GM12892 (cell line): Measurements from ENCODE around the gene SHB.
A peak's percentile ranks its signal among the peaks of the same experiment; 100 is the strongest.

Experiments
- DNase-seq: peaks from one replicate; pipeline ENCODE4 v3.0.0; 2011; ENCODE audit not compliant: insufficient read length
- FAIRE-seq: peaks from 2 replicates; lab custom pipeline; 2011; peaks lifted over from hg19 to GRCh38; lab: Jason Lieb, UNC
- POLR2A ChIP-seq: IDR thresholded peaks from 2 replicates; pipeline ENCODE4 v1.6.1; 2011; ENCODE audit warnings: low read depth, low read length, control low read depth
- POLR2AphosphoS5 ChIP-seq: IDR thresholded peaks from 2 replicates; pipeline ENCODE4 v1.6.1; 2011; ENCODE audit warnings: low read depth, low read length, control low read depth
- TAF1 ChIP-seq: IDR thresholded peaks from 2 replicates; pipeline ENCODE4 v1.6.1; 2011; ENCODE audit warnings: low read depth, mild to moderate bottlenecking, control low read depth, low read length, borderline replicate concordance

SHB gene

DNA sequence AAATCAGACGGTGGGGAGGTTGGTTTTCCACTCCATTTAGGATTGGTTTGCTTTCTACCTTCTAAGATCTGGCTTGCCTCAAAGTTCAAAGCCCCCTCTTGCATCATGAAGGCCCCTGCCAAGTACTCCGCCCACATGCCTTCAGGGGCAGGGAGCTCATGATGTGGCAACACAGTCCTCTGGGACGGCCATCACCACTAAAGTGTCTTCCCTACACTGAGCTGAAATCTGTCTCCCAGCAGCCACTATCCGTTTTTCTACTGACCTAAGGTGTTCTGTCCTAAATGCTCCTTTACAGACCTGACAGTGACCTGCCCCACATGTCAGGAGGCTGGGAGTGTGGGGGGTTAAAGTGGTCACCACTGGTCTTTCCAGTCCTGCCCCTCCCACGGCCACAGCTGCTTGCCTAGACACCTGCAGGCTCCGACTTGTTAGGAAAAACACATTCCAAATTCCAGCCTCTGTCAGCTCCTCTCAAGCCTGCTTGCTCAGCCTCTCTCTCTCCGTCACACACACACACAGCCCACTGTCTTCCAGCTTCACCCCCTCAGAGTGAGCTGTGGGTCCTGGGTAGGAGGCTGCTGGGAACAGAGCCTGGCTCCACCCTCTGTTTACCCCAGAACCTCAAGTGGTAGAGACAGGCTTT is 44.9 kb downstream of the SHB start:
- DNase-seq (no peak), FAIRE-seq (no peak)
- no peak for TF ChIP-seq POLR2A
- TF ChIP-seq TAF1, result no peak
- no peak for TF ChIP-seq POLR2AphosphoS5

- no peak for FAIRE-seq
- no peak for DNase-seq
- TF ChIP-seq POLR2A (no peak), TAF1 (no peak), POLR2AphosphoS5 (no peak)
Measured at GRCh38 chr9:38023661-38024035, 45.4 kb downstream of the SHB start.

- TF ChIP-seq POLR2AphosphoS5 (no peak), POLR2A (no peak), TAF1 (no peak)
- DNase-seq (no peak), FAIRE-seq (no peak)
Measured at GRCh38 chr9:38022995-38023394, 46.0 kb downstream of the SHB start.

DNA sequence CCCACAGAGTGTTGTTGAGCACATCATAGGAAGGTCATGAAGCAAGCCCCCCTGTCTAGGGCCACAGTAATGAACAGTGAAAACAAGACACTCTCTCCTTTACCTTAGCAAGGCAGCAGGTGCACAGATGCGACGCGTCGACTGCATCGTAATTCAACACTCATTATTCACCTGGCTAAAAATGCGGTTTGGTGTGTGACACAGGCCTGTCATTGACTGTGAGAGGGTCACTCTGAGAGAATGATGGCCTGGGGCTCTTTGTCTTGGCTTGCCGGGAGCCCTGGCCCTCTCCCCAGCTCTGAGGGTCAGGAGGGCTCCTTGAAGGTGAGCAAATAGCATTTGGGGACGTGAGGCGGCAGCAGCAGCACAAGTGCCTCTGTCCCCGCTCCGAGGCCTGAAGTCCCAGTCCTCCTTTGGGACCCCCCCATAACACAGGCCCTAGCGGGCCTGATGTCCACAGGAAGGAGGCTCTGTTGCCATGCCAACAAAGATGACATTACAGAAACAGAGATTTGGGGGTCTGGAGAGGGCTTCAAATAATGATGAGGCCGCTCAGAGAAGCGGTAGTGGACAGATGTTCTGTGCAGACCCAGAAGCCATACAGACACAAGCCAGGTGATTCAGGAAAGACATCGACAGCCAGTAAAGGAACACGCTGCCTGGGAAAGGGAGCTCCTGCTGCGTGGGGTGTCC is 46.7 kb downstream of the SHB start:
- TF ChIP-seq POLR2A (no peak), POLR2AphosphoS5 (no peak), TAF1 (no peak)
- FAIRE-seq (no peak), DNase-seq (no peak)

DNA sequence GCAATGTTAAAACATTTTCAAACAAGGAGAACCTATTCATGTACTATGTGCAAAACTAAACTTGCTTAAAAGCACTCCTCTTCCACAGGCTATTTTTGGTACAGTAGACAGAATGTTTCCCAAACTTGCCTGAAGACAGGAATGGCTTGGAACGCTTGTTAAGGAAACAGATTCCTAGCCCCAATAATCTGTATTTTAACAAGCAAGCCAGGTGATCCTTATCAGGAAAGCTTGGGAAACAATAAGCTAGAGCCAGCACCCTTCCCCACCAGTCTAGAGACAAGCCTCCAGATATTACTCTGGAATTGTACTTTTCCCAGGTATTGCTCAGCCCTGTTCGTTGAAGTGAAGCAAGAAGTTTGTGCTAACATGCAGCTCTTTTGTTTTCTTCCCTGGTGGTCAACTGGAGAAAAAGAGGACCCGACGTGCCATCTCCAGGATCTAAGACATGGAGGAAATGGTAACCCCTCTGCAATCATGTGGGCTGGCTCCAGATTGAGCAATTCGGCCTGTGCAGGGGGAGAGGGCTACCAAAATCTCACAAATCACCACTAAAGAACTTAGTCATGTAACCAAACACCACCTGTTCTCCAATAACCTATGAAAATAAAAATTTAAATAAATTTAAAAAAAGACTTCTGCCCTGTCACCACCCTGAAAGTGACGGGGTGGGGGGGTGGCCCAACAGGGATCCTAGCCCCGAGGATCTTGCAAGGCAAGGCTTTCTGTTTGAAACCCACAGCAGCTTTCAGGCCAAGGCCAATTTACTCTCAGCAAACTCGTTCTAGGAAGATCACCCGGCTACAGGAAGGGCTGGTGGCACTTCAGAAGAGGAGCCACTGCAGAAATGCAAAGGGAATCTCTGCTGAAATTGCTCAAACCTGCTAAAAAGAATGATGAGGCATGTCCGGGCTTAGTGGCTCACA is 48.6 kb downstream of the SHB start:
- TF ChIP-seq POLR2AphosphoS5 (no peak), POLR2A (no peak), TAF1 (no peak)
- no peak for DNase-seq
- FAIRE-seq, result no peak

DNA sequence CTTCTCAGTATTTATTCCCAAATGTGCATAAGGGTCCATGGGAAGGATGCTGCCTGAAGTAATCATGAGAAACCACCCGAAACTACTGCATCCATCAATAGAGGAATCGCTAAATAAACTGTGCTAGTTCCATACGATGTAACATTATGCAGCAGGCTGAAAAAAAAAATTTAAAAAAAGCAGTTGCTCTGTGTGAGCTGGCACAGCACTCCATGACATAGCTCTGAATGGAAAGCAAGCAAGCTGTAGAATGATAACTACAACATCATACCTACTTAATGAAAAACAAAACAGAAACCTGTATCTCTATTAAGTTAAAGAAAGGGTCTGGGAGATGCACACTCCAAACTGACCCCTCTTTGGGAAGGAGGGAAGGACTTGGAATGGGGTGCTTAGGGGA is 49.3 kb downstream of the SHB start:
- TF ChIP-seq POLR2AphosphoS5 (no peak), TAF1 (no peak), POLR2A (no peak)
- no peak for DNase-seq
- FAIRE-seq, result no peak

DNA sequence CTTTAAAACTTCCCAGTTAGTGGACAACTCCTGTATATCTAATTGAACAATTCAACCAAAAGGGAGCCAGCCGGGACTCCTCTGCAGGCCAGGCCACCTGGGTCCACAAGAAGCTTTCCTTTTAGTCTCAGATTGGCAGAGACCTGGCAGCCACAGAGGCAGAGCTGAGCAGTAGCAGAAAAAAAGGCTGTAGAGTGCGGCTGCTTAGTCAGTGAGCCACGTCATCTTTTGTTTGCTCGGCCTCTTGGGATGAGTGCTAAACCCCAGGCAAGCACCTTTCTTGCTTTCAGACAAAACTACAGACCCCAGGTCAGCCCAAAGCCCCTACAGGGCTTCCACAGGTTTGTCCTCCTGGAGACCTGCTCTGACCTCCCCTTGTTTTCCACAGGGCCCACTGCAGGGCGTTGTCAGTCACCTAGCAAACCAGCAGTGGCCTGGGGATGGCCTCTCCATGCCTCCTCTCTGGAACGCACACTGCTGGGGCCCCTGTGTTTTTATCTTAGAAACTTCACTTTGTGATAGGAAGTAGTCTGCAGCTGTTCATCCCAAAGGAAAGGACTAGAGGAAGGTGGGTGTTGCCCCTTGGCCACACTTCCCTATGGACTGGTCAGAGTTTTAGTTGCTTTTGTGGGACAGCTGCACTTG is 49.9 kb downstream of the SHB start:
- DNase-seq (no peak), FAIRE-seq (peak; percentile 40)
- no peak for TF ChIP-seq POLR2A
- no peak for TF ChIP-seq POLR2AphosphoS5
- TF ChIP-seq TAF1, result no peak

DNA sequence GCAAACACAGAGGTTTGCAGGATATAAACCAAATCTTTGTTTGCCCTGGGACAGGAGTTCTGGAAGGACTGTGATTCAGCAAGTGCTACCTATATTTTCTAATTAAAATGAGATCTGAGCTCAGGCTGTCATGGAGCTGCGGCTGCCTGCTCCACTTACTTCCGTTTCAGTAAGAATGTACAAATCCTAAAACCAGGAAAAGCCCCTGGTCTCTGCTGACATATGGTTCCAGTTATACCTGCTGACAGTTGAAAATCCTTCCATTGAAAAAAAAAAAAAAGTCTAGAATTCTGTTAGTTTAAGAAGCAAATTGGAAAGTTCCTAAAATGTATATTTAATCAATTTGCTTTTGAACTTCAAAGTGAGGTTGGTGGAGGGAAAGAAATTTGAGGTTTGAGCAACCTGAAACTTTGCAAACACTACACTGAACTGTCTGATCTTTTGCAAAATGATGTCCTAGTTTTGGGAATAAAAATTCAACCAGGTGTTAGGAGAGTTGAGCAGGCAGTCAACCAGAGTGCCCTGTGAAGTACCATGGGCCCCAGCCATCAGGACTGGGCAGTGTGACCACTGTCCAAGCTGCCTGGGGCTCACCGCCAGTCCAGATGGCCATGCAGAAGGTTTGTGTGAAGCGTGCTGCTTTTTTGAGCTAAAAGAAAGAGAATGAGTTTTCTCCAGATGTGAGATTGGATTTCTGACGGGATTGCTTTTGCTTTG is 50.6 kb downstream of the SHB start:
- no peak for TF ChIP-seq TAF1
- no peak for TF ChIP-seq POLR2AphosphoS5
- no peak for TF ChIP-seq POLR2A
- FAIRE-seq (no peak), DNase-seq (no peak)

- FAIRE-seq (no peak), DNase-seq (no peak)
- TF ChIP-seq TAF1, result no peak
- TF ChIP-seq POLR2AphosphoS5, result no peak
- TF ChIP-seq POLR2A, result no peak
Measured at GRCh38 chr9:38017885-38018186, 51.2 kb downstream of the SHB start.

DNA sequence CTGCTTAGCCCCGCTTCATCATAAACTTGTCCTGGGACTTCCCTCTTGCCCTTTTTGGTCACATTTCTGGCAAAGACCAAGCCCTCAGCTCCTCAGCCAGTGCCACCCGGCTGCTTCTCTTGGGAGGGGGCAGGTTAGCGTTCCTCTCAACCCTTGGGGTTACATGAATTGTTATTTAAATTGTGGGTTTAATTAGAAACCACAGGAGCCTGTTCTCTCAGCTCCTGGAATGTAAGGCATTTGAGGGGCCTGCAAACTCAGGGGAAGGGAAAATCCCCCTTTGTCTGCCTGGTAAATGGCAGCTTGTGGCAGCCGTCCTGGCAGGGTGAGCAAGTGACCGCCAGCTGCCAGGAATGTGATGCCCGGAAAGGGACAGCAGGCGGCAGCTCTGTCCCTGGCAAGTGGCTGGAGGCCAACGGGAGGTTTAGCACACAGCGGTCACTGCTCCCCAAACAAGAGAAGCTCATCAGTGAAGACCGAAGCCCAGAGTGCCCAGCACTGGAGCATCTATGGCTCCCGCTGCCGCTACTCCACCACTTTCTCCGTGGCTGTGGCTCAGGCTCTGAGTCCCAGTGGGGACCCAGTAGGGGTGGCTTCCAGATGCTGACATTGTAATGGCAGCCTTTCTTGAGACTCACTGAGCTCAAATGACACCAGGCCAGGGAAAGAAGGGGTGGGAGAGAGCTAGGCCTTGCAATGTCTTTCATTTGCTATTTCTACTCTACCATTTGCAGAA is 51.7 kb downstream of the SHB start:
- no peak for FAIRE-seq
- DNase-seq, result no peak
- TF ChIP-seq TAF1 (no peak), POLR2A (no peak), POLR2AphosphoS5 (no peak)
